Suppressor macrophage (primary cell): Measurements from ENCODE around the gene SMG1.
"Not testable (repeated sequence)": the region's sequence is repeated elsewhere in the genome, so short reads cannot be mapped to it uniquely, and the experiment has no call there.

Experiments used
- DNase-seq, 4 experiments: peaks; one replicate each; pipeline ENCODE4 v3.0.0-alpha.2; 2020 to 2022

SMG1 gene

DNA sequence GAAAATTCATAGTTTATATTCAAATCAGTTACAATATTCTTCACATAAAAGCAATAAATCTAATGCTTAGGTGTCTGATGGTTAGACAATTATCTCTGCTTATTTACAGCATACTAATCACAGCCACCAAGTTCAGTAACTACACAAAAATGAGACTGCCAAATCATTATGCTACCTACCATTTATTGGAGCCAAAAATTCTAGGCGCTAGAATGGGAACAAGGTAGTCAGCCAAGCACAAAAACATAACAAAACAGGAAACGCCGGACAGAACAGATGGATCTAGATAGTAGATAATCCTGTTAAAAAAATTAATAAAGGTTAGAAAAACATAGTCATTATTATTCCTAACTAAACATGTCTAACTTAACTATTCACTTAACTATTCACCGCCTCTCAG is 128.5 kb downstream of the SMG1 start:
- no peak for DNase-seq

DNA sequence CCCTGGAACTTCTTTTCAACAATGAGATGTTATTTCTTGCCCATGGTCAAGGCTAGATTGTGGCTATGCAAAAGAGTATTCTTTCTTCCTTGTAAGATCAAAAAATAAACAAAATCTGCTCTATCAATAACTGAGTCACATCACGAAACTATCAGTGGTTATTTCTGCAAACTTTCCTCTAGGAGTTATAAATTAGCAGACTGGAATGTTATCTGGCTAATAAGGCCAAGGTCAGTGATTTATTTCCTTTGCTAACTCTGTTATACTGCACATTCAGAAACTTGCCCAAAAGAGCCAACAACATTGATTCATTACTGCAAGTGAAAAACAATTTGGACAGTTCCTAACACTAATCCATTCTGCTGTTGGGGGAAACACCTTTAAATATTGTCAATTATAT is 129.8 kb downstream of the SMG1 start:
- DNase-seq: no peak

GRCh38 chr16:18792836-18793433 is 133.3 kb downstream of the SMG1 start:
- DNase-seq: no peak

DNA sequence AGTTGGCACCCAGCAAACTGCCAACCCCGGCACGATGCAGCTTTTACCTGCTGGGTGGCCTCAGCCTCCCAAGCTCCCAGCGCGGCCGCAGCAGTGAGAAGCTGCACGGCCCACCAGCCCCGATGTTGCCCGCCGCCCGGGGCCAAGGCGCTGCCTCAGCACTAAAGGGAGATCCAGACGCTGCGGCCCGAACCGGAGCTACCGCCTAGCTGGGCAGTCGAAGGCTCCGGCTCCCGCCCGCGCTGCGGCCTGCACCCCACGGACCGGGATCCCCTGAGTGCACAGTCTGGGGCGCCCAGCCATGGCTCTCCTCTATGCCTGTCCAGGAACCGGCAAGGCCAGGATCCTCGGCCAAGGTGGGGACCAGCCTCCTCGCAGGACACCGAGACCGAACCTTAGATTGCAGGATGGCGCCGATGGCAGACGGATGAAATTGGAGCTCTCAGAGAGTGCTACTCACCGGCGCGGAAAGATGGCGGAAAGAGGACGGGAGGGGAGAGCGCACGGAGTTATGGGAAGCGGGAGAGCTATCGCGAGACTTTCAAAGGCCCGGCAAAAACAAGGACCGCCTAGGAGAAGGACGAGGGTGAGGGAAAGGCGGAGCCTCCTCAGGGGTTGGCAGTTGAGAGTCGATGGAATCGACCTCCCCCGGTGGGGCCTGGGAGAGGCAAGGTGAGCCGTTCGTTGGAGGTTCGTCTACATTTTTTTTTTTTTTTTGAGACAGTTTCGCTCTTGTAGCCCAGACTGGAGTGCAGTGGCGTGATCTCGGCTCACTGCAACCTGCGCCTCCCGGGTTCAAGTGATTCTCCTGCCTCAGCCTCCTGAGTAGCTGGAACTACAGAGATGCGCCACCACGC is 136.1 kb downstream of the SMG1 start, which contains the start of gene RPS15A:
TSS of gene RPS15A (minus strand) at position 485 of the 857 bp plus-strand sequence. CDS start 1,221 bp downstream, outside the sequence.
- peak; percentile 94 to 98 (median 96) for DNase-seq

DNA sequence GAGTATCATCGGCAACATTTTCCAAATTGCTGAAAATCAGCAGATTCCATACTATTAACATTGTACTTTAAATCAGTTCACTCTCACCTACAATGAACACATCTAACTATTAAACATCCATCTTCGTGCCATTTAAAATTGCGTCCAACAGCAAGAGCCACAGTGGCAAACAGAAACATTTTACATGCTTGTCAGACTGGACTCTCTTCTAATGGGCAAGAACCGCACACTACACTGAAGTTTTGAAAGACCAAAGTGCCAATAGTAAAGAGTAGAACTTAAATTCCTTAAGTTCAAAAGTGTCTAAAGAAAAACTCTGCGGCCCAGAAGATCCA is 136.7 kb downstream of the SMG1 start:
- DNase-seq: no peak

DNA sequence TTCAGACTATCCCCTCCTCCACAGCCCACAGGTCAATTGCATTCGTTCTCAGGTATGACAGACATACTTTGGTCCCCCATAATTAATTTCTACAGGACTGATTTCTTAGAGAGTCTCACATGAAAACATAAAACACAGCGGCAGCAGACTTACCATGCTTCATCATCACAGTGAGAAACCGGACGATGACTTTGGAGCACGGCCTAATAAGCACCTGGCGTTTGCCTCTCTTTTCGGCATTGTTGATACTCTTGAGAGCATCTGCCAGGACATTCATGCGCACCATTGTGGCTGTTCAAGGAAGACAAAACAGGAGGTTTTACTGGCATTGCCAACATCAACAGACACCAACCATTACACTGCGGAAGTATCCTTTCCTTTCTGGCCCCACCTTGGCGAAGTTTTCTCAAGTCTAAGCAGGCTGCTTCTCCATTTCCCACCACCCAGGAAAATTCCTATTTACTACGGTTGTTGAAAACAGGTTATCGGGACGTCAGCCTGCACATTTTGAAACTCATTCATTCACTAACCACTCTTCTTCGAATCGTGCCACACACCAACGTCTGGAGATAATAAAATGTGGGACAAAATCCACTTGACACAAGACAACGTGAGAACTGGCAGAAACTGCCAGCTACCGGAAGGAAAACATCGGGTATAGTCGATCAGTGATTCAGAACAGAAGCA is 137.2 kb downstream of the SMG1 start:
- peak in 3 of 4 experiments; percentile 19 to 25 (median 24) for DNase-seq

GRCh38 chr16:18784917-18785623 is 141.1 kb downstream of the SMG1 start:
- DNase-seq: no peak

DNA sequence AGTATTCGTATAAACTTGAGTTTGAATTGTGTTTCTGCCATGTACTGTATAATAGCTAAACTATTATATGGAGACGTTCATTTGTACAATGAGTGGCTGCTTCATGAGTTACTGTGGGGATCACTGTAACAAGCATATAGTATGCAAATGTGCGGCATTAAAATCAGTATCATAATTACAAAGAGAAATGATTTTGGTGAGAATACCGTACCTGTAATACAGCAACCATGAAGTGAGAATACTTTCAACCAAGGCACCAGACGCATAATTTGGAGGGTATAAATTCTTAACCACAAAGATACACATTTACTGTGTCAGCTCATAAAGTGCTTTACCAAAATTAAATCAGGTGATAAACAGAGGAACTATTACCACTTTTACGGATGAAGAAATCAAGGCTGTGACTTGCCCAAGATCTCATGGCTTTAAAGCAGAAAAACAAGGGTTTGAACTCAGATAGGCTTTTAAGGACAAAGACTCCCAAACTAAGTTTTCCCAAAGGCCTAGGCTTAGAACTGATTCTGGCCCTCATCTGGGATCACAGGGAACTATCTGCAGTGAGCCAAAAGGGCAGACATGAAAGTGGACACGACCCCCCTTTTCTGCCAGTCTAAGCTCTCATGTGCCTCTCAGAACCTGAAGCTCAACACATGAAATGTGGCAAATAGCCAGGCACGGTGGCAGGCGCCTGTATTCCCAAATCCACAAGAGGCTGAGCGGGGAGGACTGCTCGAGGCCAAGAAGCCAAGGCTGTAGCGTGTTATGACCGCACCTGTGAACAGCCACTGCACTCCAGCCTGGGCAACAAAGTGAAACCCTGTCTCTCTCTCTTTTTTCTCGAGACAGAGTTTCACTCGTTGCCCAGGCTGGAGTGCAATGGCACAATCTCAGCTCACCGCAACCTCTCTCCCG is 142.5 kb downstream of the SMG1 start:
- DNase-seq: no peak

- no peak for DNase-seq
These were observed 143.3 kb downstream of the SMG1 start for GRCh38 chr16:18782697-18783429.

- not testable (repeated sequence) for DNase-seq
These were observed 145.0 kb downstream of the SMG1 start for GRCh38 chr16:18781232-18781631.

DNA sequence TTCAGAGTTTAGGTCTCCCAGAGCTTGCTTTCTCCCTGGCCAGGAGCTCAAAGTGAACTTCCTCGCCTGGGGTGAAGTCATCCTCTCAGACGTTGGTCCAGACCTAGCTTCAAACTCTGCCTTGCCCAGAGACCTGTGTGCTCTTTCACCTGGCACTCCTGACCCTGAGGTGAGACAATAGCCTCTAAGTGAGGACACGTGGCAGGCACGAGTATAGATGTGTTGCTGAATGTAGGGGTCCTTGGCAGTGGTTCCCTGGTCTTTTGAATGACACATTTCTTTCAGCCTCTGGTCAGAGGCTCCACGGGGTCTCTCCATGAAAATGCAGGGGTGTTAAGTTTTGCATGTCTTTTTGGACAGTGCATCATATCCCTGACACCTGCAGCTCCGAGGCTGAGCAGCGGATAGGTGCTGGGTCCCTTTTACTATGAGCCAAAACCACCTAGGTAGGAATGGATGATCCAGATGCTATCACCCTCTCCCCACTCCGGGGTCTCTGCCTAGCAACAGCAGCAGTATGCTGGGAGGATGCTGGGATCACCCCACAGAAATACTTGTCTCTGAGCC is 145.7 kb downstream of the SMG1 start:
- DNase-seq: not testable (repeated sequence)

DNA sequence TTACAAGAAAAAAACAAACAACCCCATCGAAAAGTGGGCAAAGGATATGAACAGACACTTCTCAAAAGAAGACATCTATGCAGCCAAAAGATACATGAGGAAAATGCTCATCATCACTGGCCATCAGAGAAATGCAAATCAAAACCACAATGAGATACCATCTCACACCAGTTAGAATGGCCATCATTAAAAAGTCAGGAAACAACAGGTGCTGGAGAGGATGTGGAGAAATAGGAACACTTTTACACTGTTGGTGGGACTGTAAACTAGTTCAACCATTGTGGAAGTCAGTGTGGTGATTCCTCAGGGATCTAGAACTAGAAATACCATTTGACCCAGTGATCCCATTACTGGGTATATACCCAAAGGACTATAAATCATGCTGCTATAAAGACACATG is 148.5 kb downstream of the SMG1 start:
- DNase-seq: not testable (repeated sequence)

- not testable (repeated sequence) for DNase-seq
These were observed 149.9 kb downstream of the SMG1 start for GRCh38 chr16:18776334-18776733.

GRCh38 chr16:18774651-18775050 is 151.6 kb downstream of the SMG1 start:
- peak; percentile 30 to 71 (median 60) for DNase-seq

GRCh38 chr16:18772171-18772570 is 154.0 kb downstream of the SMG1 start:
- not testable (repeated sequence) for DNase-seq

- DNase-seq: not testable (repeated sequence)
These were observed 155.8 kb downstream of the SMG1 start for GRCh38 chr16:18770336-18770962.

- DNase-seq: not testable (repeated sequence)
These were observed 159.0 kb downstream of the SMG1 start for GRCh38 chr16:18767217-18767616.

DNA sequence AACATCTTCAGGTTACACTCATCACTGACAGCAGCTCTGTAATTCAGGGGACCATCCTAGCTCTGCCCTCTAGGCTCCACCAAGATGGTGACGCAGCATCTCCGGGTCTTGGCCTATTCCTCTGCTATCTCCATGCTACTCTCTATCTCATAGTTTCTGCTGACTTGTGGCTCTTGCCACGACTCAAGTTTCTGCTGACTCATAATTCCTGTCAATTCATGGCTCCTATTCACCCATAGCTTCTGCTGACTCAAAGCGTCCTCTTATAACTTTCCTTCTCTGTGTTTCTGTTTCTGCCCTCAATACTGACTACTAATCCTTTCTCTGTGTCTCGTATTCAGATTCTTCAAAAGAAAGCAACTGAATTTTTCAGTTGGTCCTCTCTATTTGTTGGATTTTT is 163.5 kb downstream of the SMG1 start:
- DNase-seq: not testable (repeated sequence)

GRCh38 chr16:18759598-18760520 is 166.3 kb downstream of the SMG1 start:
- DNase-seq: peak in 3 of 4 experiments; percentile 3 to 20 (median 4)
